CD4-positive, alpha-beta memory T cell (primary cell): ENCODE measurements around the gene COA1. TPM values are rescaled to one million over a fixed set of nuclear protein-coding genes. Genes with fewer than 3 reads are reported as not detected.
"Not testable (repeated sequence)": the region's sequence is repeated elsewhere in the genome, so short reads cannot be mapped to it uniquely, and the experiment has no call there.

Experiments used
- CTCF ChIA-PET: fragments of 350-600 bp; sonication (Branson Sonifier 250); formaldehyde crosslinking; loops from one replicate; lab custom pipeline; 2021; ENCODE audit warnings: inconsistent platforms; ENCODE audit not compliant: partially characterized antibody; lab: Charles Lee
- POLR2A ChIA-PET: fragments of 350-600 bp; sonication (Branson Sonifier 250); formaldehyde crosslinking; loops from one replicate; lab custom pipeline; 2021; ENCODE audit not compliant: partially characterized antibody; lab: Charles Lee
- DNase-seq, 5 donors: peaks; one replicate each; pipeline versions ENCODE4 v3.0.0 to v3.0.0-alpha.2; 2020 to 2022; ENCODE audit warnings: mixed read lengths in 1 of 5
- H3K27ac ChIP-seq: one replicate; pipeline ENCODE4 v1.7.0; 2013; ENCODE audit warnings: low read depth, low read length
- H3K27me3 ChIP-seq: 2 replicates; pipeline ENCODE4 v1.7.0; 2013; ENCODE audit warnings: mild to moderate bottlenecking, low read length, moderate library complexity; ENCODE audit not compliant: insufficient read depth
- H3K36me3 ChIP-seq: 2 replicates; pipeline ENCODE4 v1.7.0; 2013; ENCODE audit warnings: mild to moderate bottlenecking, low read length, moderate library complexity; ENCODE audit not compliant: insufficient read depth
- H3K4me1 ChIP-seq: 2 replicates; pipeline ENCODE4 v1.7.0; 2013; ENCODE audit warnings: mild to moderate bottlenecking, low read length, moderate library complexity; ENCODE audit not compliant: insufficient read depth
- H3K4me3 ChIP-seq, 2 donors: one replicate each; pipeline ENCODE4 v1.7.0; 2013; ENCODE audit warnings: low read length in 2 of 2, mild to moderate bottlenecking in 1 of 2
- H3K9me3 ChIP-seq, 2 donors: one replicate each; pipeline ENCODE4 v1.7.0; 2013; ENCODE audit warnings: low read length in 2 of 2, control low read depth in 1 of 2; ENCODE audit not compliant: control insufficient read depth in 1 of 2
- H3K27ac Mint-ChIP-seq, 7 donors: one replicate each; pipeline ENCODE4 v1.8.0; 2020 to 2021; ENCODE audit warnings: mixed read lengths in 7 of 7, mild to moderate bottlenecking in 6 of 7, inconsistent platforms in 3 of 7, moderate library complexity in 3 of 7
- H3K27me3 Mint-ChIP-seq, 2 donors: one replicate each; pipeline ENCODE4 v1.8.0; 2020 to 2021; ENCODE audit warnings: mixed read lengths in 2 of 2
- H3K36me3 Mint-ChIP-seq, 2 donors: one replicate each; pipeline ENCODE4 v1.8.0; 2020 to 2021; ENCODE audit warnings: mixed read lengths in 2 of 2, inconsistent platforms in 1 of 2, mild to moderate bottlenecking in 1 of 2
- H3K4me1 Mint-ChIP-seq, 4 donors: one replicate each; pipeline ENCODE4 v1.8.0; 2020 to 2021; ENCODE audit warnings: mixed read lengths in 4 of 4, mild to moderate bottlenecking in 1 of 4
- H3K4me3 Mint-ChIP-seq, 8 donors: one replicate each; pipeline ENCODE4 v1.8.0; 2020 to 2021; ENCODE audit warnings: mixed read lengths in 8 of 8, mild to moderate bottlenecking in 7 of 8, moderate library complexity in 6 of 8, inconsistent platforms in 3 of 8
- H3K9me3 Mint-ChIP-seq, 8 donors: one replicate each; pipeline ENCODE4 v1.8.0; 2020 to 2021; ENCODE audit warnings: mixed read lengths in 8 of 8, mild to moderate bottlenecking in 5 of 8, inconsistent platforms in 3 of 8, moderate library complexity in 1 of 8
- intact Hi-C: fragments of 100-400 bp; cut with micrococcal nuclease; formaldehyde crosslinking; loops from one replicate; pipeline ENCODE4 v1.15.1; 2023
- polyA plus RNA-seq, 2 donors: library from polyadenylated mRNA; unstranded; fragments of 300-500 nt; fragmentation: Illumina TruSeq; gene quantifications; one replicate each; pipeline ENCODE4 v1.2.3, GENCODE V29; 2021
- total RNA-seq, 2 experiments: library from RNA; stranded (reverse); gene quantifications; one replicate each; pipeline ENCODE4 v1.2.3, GENCODE V29; 2021

Gene COA1
- total and polyA plus RNA-seq, 4 experiments from 2014 or later: 43.7 to 56.4 (median 52.6) TPM

DNA sequence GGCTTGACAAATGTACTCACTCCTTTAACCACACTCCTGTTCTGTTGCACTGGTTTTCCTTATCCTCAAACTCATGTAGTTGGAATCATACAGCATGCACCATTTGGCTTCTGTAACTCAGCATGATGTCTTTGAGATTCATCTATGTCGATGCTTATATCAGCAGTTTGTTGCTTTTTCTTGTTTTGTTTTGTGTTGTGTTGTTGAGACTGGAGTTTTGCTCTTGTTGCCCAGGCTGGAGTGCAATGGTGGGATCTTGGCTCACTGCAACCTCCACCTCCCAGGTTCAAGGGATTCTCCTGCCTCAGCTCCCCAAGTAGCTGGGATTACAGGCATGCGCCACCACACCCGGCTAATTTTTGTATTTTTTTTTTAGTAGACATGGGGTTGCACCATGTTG is 101.5 kb downstream of the COA1 start:
- intact Hi-C loops: loop anchor here (2.0 kb wide), 1 partner anchor 15 kb away; no protein-coding TSS in a partner anchor
- Mint-ChIP-seq H3K36me3 (peaks cover 58 to 86% of the 10 kb centered on the region in 2 donors), H3K4me1 (peaks cover 25 to 96% (median 69%) of the 10 kb centered on the region in 4 donors), H3K27ac (peak overlapping the region; percentile 18 to 89 (median 63)), H3K4me3 (peak overlapping the region in 1 of 8 donors; percentile 1)
- H3K27me3 ChIP-seq, H3K9me3 ChIP-seq, DNase-seq, H3K27me3 Mint-ChIP-seq, H3K9me3 Mint-ChIP-seq, H3K4me3 ChIP-seq, H3K27ac ChIP-seq: not testable (repeated sequence)
- POLR2A ChIA-PET: interaction anchor here (1.1 to 6.1 kb wide), 6 partner anchors 10 to 72 kb away, joined by 3 to 55 read pairs (median 10); partner anchors contain the start of gene STK17A
- CTCF ChIA-PET: interaction anchor here (0.8 to 4.5 kb wide), 7 partner anchors 12 to 211 kb away, joined by 3 to 38 read pairs (median 4); partner anchors contain the start of gene STK17A
- Histone ChIP-seq H3K36me3 (peaks cover 40% of the 10 kb centered on the region), H3K4me1 (peaks cover 96% of the 10 kb centered on the region)

DNA sequence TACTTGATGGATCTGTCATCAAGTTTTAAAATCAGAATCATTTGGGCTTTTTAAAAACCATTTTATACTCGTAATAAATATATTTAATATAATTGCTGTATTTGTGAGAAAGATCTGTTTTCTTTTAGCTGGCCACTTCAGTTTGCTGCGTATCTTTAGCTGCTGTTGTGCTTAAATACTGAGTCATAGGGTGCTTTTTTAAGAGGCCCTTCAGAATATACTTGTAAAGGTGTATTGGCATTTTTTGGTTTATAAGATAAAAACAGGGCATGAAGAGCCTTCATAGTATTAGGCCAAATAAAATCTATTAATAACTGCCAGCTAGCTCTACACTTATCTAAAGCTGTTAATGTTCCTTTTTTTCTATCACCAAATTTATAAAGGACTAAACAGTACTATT is 102.6 kb downstream of the COA1 start:
- H3K27me3 ChIP-seq: no peaks in the 10 kb centered on the region
- H3K9me3 ChIP-seq: no peaks in the 10 kb centered on the region
- no peak overlapping the region for H3K4me3 ChIP-seq
- no peaks in the 10 kb centered on the region for H3K27me3 Mint-ChIP-seq
- DNase-seq: no peak
- intact Hi-C loops: loop anchor here (2.0 kb wide), 1 partner anchor 14 kb away; no protein-coding TSS in a partner anchor
- H3K36me3 Mint-ChIP-seq: peaks cover 56 to 86% of the 10 kb centered on the region in 2 donors
- ChIA-PET POLR2A (interaction anchor here (0.9 to 6.1 kb wide), 8 partner anchors 9 to 73 kb away, joined by 3 to 55 read pairs (median 5); partner anchors contain the start of gene STK17A), CTCF (interaction anchor here (0.7 to 4.5 kb wide), 4 partner anchors 12 to 212 kb away, joined by 3 to 38 read pairs (median 4); partner anchors contain the start of gene STK17A)
- H3K9me3 Mint-ChIP-seq: no peaks in the 10 kb centered on the region
- H3K36me3 ChIP-seq: peaks cover 35% of the 10 kb centered on the region
- no peak overlapping the region for H3K27ac ChIP-seq
- H3K4me3 Mint-ChIP-seq: peak overlapping the region in 3 of 8 donors; percentile 11 to 42 (median 17)
- H3K4me1 ChIP-seq: peaks cover 96% of the 10 kb centered on the region
- H3K27ac Mint-ChIP-seq: peak overlapping the region; percentile 18 to 97 (median 70)
- peaks cover 14 to 96% (median 70%) of the 10 kb centered on the region in 4 donors for H3K4me1 Mint-ChIP-seq

- Mint-ChIP-seq H3K27me3 (no peaks in the 10 kb centered on the region), H3K9me3 (no peaks in the 10 kb centered on the region), H3K4me1 (peaks cover 8 to 94% (median 70%) of the 10 kb centered on the region in 4 donors), H3K4me3 (peak overlapping the region in 6 of 8 donors; percentile 6 to 73 (median 44)), H3K27ac (peak overlapping the region in 6 of 7 donors; percentile 58 to 97 (median 88)), H3K36me3 (peaks cover 56 to 85% of the 10 kb centered on the region in 2 donors)
- peaks cover 35% of the 10 kb centered on the region for H3K36me3 ChIP-seq
- no peaks in the 10 kb centered on the region for H3K9me3 ChIP-seq
- peak overlapping the region; percentile 30 for H3K27ac ChIP-seq
- intact Hi-C loops: loop anchor here (1.0 to 2.0 kb wide), 3 partner anchors 13 to 43 kb away; partner anchors contain the start of gene STK17A
- CTCF ChIA-PET: interaction anchor here (0.7 to 1.6 kb wide), 5 partner anchors 12 to 213 kb away, joined by 3 to 10 read pairs (median 3); partner anchors contain the start of gene STK17A
- H3K4me1 ChIP-seq: peaks cover 96% of the 10 kb centered on the region
- H3K4me3 ChIP-seq: no peak overlapping the region
- DNase-seq: no peak
- POLR2A ChIA-PET: interaction anchor here (1.0 to 6.1 kb wide), 6 partner anchors 14 to 45 kb away, joined by 3 to 55 read pairs (median 10); partner anchors contain the start of gene STK17A
- no peaks in the 10 kb centered on the region for H3K27me3 ChIP-seq
These were observed 103.3 kb downstream of the COA1 start for GRCh38 chr7:43625980-43626379.

GRCh38 chr7:43625453-43625852 is 103.9 kb downstream of the COA1 start:
- CTCF ChIA-PET: interaction anchor here (0.8 to 1.6 kb wide), 3 partner anchors 11 to 43 kb away, joined by 3 to 10 read pairs (median 3); partner anchors contain the start of gene STK17A
- H3K27ac Mint-ChIP-seq: peak overlapping the region in 6 of 7 donors; percentile 84 to 97 (median 89)
- H3K27me3 Mint-ChIP-seq: no peaks in the 10 kb centered on the region
- peaks cover 3 to 94% (median 69%) of the 10 kb centered on the region in 4 donors for H3K4me1 Mint-ChIP-seq
- peaks cover 50 to 83% of the 10 kb centered on the region in 2 donors for H3K36me3 Mint-ChIP-seq
- Histone ChIP-seq H3K36me3 (peaks cover 35% of the 10 kb centered on the region), H3K4me3 (no peak overlapping the region), H3K4me1 (peaks cover 96% of the 10 kb centered on the region), H3K9me3 (no peaks in the 10 kb centered on the region), H3K27ac (peak overlapping the region; percentile 30), H3K27me3 (no peaks in the 10 kb centered on the region)
- H3K4me3 Mint-ChIP-seq: peak overlapping the region; percentile 59 to 73 (median 70)
- intact Hi-C loops: loop anchor here (1.0 to 2.0 kb wide), 2 partner anchors 24 to 43 kb away; partner anchors contain the start of gene STK17A
- POLR2A ChIA-PET: interaction anchor here (1.0 to 6.1 kb wide), 5 partner anchors 14 to 42 kb away, joined by 4 to 55 read pairs (median 14); partner anchors contain the start of gene STK17A
- peak; percentile 63 to 82 (median 68) for DNase-seq
- no peaks in the 10 kb centered on the region for H3K9me3 Mint-ChIP-seq

DNA sequence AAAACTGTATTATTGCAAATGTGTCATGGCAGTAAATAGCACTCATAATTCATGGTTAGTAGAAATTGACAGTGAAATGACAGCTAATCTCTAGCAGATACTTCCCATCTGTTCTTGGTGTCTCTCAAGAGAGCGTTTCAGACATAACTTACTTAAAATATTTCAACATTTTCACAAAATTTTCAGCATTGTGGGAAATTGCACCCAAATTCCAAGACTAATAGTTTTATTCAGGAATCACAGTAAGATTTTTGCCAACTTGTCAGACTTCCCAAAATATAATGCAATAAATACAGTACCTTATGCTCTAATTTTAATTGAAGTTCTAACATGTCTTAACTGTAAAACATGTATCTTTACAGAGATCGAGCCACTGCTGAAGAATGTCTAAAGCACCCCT is 105.2 kb downstream of the COA1 start:
- intact Hi-C loops: loop anchor here (2.0 kb wide), 1 partner anchor 41 kb away; the partner anchor contains the start of gene STK17A
- H3K27me3 Mint-ChIP-seq: no peaks in the 10 kb centered on the region
- no peak for DNase-seq
- Histone ChIP-seq H3K9me3 (no peaks in the 10 kb centered on the region), H3K36me3 (peaks cover 35% of the 10 kb centered on the region), H3K4me1 (peaks cover 97% of the 10 kb centered on the region), H3K27me3 (no peaks in the 10 kb centered on the region), H3K27ac (no peak overlapping the region), H3K4me3 (no peak overlapping the region)
- H3K36me3 Mint-ChIP-seq: peaks cover 49 to 76% of the 10 kb centered on the region in 2 donors
- POLR2A ChIA-PET: no interaction called here
- peaks cover 0 to 85% (median 63%) of the 10 kb centered on the region in 4 donors for H3K4me1 Mint-ChIP-seq
- peak overlapping the region in 4 of 8 donors; percentile 12 to 73 (median 46) for H3K4me3 Mint-ChIP-seq
- CTCF ChIA-PET: interaction anchor here (5.5 kb wide), 1 partner anchor 41 kb away, joined by 46 read pairs; the partner anchor contains the start of gene STK17A
- peak overlapping the region in 6 of 7 donors; percentile 29 to 97 (median 61) for H3K27ac Mint-ChIP-seq
- H3K9me3 Mint-ChIP-seq: no peaks in the 10 kb centered on the region

- peaks cover 35% of the 10 kb centered on the region for H3K36me3 ChIP-seq
- Mint-ChIP-seq H3K4me1 (peaks cover 0 to 62% (median 45%) of the 10 kb centered on the region in 4 donors), H3K36me3 (peaks cover 39 to 55% of the 10 kb centered on the region in 2 donors), H3K27ac (peak overlapping the region in 6 of 7 donors; percentile 76 to 90 (median 84)), H3K9me3 (no peaks in the 10 kb centered on the region), H3K27me3 (no peaks in the 10 kb centered on the region), H3K4me3 (peak overlapping the region; percentile 38 to 81 (median 60))
- ChIA-PET POLR2A (interaction anchor here (0.6 to 6.7 kb wide), 15 partner anchors 8 to 78 kb away, joined by 3 to 39 read pairs (median 5); partner anchors contain the start of gene STK17A), CTCF (interaction anchor here (0.8 to 5.5 kb wide), 5 partner anchors 18 to 78 kb away, joined by 3 to 46 read pairs (median 5); partner anchors contain the start of gene STK17A)
- H3K4me3 ChIP-seq: peak overlapping the region in 1 of 2 donors; percentile 8
- peak in 1 of 5 donors; percentile 26 for DNase-seq
- peaks cover 97% of the 10 kb centered on the region for H3K4me1 ChIP-seq
- intact Hi-C loops: no loop called here
- no peaks in the 10 kb centered on the region for H3K27me3 ChIP-seq
- peak overlapping the region; percentile 28 for H3K27ac ChIP-seq
- no peaks in the 10 kb centered on the region for H3K9me3 ChIP-seq
These were observed 107.4 kb downstream of the COA1 start for GRCh38 chr7:43621729-43622448.
